ENCODE data around the gene TMEM17. TPM values are rescaled to one million over a fixed set of nuclear protein-coding genes. Genes with fewer than 3 reads are reported as not detected.

Gene TMEM17
- total RNA-seq, 2 experiments from 2014 or later, result not detected

DNA sequence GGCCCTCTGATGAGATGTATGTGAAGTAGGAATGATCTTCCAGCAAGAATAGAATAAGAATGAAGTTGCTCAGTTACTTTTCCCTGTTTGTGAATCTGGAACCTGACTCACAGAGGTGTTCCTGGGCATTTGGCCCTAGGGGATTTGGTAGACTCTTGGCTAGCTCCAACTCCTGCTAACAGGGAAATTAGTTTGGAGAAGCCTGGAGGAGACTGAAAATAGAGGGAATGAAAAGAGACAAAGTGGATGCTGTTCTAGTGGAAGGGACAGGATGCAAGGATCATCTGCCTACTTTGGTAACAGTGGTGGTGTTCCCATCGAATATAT lies 19.6 kb downstream of the TMEM17 start:
- H3K4me2 ChIP-seq (ENCODE audit: low read length), result no peak overlapping the region
- CTCF ChIA-PET (ENCODE audit: unreplicated experiment), result no interaction called here

DNA sequence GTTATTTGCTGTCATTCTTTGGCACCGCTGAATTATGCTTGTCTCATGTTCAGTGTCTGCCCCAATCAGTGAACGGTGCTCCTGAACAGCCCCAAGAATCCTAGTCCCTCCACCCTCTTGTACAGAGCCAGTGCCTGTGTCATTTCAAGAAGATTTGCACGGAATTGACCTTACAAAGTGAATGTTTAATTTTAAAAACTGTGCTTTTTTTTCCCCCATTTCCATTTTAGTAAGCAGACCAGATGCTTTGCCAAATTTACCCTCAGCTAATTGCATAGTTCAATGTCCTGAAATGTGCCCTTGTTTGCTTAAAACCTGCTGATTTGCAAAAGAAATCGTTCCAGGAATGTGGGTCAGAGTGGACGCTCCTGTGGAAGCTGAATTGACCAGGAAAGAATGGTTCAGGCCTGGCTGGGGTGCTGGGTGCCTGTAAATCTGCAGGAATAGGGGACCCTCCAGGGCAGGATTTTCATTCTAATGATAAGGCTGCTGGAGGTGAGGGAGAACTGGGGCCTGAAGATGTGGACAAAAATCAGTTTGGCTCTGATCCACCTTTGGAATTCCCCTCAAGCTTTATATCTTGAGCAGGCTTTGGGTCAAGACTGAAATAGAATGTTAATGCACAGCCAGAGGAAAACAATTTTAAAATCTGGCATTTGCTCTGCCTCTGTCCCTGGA lies 20.1 kb downstream of the TMEM17 start:
- no peaks in the 10 kb centered on the region for H3K9me2 ChIP-seq (ENCODE audit: insufficient read depth, low read length)
- no peak overlapping the region for H3K4me3 ChIP-seq (ENCODE audit: low read depth, low read length, poor library complexity, severe bottlenecking)
- H3K4me1 ChIP-seq (ENCODE audit: insufficient read depth, low read length, poor library complexity, severe bottlenecking), result no peaks in the 10 kb centered on the region
- no peaks in the 10 kb centered on the region for H4K20me1 ChIP-seq (ENCODE audit: insufficient read depth, low read length)
- ChIA-PET CTCF (ENCODE audit: unreplicated experiment) (no interaction called here), POLR2A (no interaction called here)
- no peaks in the 10 kb centered on the region for H3K36me3 ChIP-seq (ENCODE audit: insufficient read depth, low read length)
- BruUV-seq (replicated peaks), result no TSS peak
- TF ChIP-seq EZH2phosphoT487 (IDR thresholded peaks at IDR 0.05; ENCODE audit: borderline replicate concordance, low read depth, low read length), result no peak
- TF ChIP-seq, protein P1, sequence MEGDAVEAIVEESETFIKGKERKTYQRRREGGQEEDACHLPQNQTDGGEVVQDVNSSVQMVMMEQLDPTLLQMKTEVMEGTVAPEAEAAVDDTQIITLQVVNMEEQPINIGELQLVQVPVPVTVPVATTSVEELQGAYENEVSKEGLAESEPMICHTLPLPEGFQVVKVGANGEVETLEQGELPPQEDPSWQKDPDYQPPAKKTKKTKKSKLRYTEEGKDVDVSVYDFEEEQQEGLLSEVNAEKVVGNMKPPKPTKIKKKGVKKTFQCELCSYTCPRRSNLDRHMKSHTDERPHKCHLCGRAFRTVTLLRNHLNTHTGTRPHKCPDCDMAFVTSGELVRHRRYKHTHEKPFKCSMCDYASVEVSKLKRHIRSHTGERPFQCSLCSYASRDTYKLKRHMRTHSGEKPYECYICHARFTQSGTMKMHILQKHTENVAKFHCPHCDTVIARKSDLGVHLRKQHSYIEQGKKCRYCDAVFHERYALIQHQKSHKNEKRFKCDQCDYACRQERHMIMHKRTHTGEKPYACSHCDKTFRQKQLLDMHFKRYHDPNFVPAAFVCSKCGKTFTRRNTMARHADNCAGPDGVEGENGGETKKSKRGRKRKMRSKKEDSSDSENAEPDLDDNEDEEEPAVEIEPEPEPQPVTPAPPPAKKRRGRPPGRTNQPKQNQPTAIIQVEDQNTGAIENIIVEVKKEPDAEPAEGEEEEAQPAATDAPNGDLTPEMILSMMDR (conservative IDR thresholded peaks at IDR 0.05; ENCODE audit: low read length), result no peak
- no peak for DNase-seq (ENCODE audit: low spot score)
- no peak overlapping the region for H3K27ac ChIP-seq (ENCODE audit: low read depth, low read length, poor library complexity, severe bottlenecking)
- H3K9me3 ChIP-seq (ENCODE audit: low read length), result no peaks in the 10 kb centered on the region
- intact Hi-C loops (cut with micrococcal nuclease; ENCODE audit: unreplicated experiment), result no loop called here
- H2AFZ ChIP-seq (ENCODE audit: low read length), result no peak overlapping the region
- H3K4me2 ChIP-seq (ENCODE audit: low read length), result no peak overlapping the region
- H3K79me2 ChIP-seq (ENCODE audit: insufficient read depth, low read depth, low read length), result no peaks in the 10 kb centered on the region

More for the DNA sequence above, 19.6 kb downstream of the TMEM17 start:
- DNase-seq (ENCODE audit: low spot score), result no peak
- Histone ChIP-seq H4K20me1 (ENCODE audit: insufficient read depth, low read length) (no peaks in the 10 kb centered on the region), H3K27ac (ENCODE audit: low read depth, low read length, poor library complexity, severe bottlenecking) (no peak overlapping the region), H3K4me1 (ENCODE audit: insufficient read depth, low read length, poor library complexity, severe bottlenecking) (no peaks in the 10 kb centered on the region), H2AFZ (ENCODE audit: low read length) (no peak overlapping the region), H3K4me3 (ENCODE audit: low read depth, low read length, poor library complexity, severe bottlenecking) (no peak overlapping the region), H3K36me3 (ENCODE audit: insufficient read depth, low read length) (no peaks in the 10 kb centered on the region), H3K9me2 (ENCODE audit: insufficient read depth, low read length) (no peaks in the 10 kb centered on the region), H3K9me3 (ENCODE audit: low read length) (no peaks in the 10 kb centered on the region), H3K79me2 (ENCODE audit: insufficient read depth, low read depth, low read length) (no peaks in the 10 kb centered on the region)
- POLR2A ChIA-PET, result no interaction called here
- intact Hi-C loops (cut with micrococcal nuclease; ENCODE audit: unreplicated experiment), result no loop called here
- no TSS peak for BruUV-seq (replicated peaks)
- TF ChIP-seq EZH2phosphoT487 (IDR thresholded peaks at IDR 0.05; ENCODE audit: borderline replicate concordance, low read depth, low read length), result no peak
- TF ChIP-seq, protein P1 (conservative IDR thresholded peaks at IDR 0.05; ENCODE audit: low read length), result no peak

DNA sequence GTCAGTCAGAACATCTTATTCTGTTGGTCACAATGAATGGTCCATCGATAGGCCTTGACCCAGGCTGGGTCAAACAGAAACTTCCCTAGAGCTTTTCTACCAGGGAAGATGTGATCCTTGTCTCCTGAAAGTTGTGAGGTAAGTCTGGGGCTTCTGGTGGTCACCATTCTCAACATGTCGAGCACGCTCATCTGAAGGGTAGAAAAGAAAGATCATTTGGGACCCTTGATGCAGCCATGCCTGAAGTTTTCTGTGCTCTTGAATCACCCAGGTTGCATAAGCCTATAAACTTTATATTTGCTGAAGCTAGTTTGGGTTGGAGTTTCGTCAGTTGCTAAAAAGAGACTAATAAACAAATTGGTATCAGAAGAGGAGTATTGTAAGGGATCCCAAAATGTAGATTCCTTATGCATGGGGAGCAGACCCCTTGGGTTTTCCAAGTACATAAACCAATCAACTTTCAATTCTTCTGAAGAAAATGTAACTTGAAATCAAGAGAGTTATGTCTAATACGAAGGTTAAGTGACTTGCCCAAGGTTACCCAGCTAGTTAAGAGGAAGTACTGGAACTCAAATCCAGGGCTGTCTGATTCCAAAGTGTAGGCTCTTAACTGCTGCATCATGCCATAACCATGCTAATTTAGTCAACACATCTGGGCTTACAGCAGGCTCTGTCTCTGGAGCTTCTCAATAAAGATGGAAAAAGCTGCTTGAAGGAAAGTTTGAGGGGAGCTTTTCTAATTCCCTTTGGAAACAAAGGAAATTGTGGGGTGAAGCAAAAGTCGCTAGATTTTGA lies 23.2 kb downstream of the TMEM17 start:
- H3K9me3 ChIP-seq (ENCODE audit: low read length), result no peaks in the 10 kb centered on the region
- CTCF ChIA-PET (ENCODE audit: unreplicated experiment), result no interaction called here
- intact Hi-C loops (cut with micrococcal nuclease; ENCODE audit: unreplicated experiment), result no loop called here
- H3K27ac ChIP-seq (ENCODE audit: low read depth, low read length, poor library complexity, severe bottlenecking), result no peak overlapping the region
- H4K20me1 ChIP-seq (ENCODE audit: insufficient read depth, low read length), result no peaks in the 10 kb centered on the region
- no peak overlapping the region for H3K4me3 ChIP-seq (ENCODE audit: low read depth, low read length, poor library complexity, severe bottlenecking)
- no peak for DNase-seq (ENCODE audit: low spot score)
- TF ChIP-seq EZH2phosphoT487 (IDR thresholded peaks at IDR 0.05; ENCODE audit: borderline replicate concordance, low read depth, low read length), result no peak
- TF ChIP-seq, protein P1 (conservative IDR thresholded peaks at IDR 0.05; ENCODE audit: low read length), result no peak
- no peaks in the 10 kb centered on the region for H3K4me1 ChIP-seq (ENCODE audit: insufficient read depth, low read length, poor library complexity, severe bottlenecking)
- no peaks in the 10 kb centered on the region for H3K36me3 ChIP-seq (ENCODE audit: insufficient read depth, low read length)
- H3K9me2 ChIP-seq (ENCODE audit: insufficient read depth, low read length), result no peaks in the 10 kb centered on the region
- H3K79me2 ChIP-seq (ENCODE audit: insufficient read depth, low read depth, low read length), result no peaks in the 10 kb centered on the region
- H3K4me2 ChIP-seq (ENCODE audit: low read length), result no peak overlapping the region
- BruUV-seq (replicated peaks), result no TSS peak
- H2AFZ ChIP-seq (ENCODE audit: low read length), result no peak overlapping the region
- POLR2A ChIA-PET, result interaction anchor here (0.7 kb wide), 1 partner anchor 212 kb away, joined by 3 read pairs; no protein-coding TSS in a partner anchor
